C1 segment of cervical spinal cord (tissue), 14 donors: Measurements from ENCODE around the gene ZNF280C.
"Not testable (repeated sequence)": the region's sequence is repeated elsewhere in the genome, so short reads cannot be mapped to it uniquely, and the experiment has no call there.

Source experiments
- DNase-seq, 14 donors: peaks; one replicate each; lab custom pipeline; 2025; lab: John Stamatoyannopoulos, UW

Gene ZNF280C, protein sequence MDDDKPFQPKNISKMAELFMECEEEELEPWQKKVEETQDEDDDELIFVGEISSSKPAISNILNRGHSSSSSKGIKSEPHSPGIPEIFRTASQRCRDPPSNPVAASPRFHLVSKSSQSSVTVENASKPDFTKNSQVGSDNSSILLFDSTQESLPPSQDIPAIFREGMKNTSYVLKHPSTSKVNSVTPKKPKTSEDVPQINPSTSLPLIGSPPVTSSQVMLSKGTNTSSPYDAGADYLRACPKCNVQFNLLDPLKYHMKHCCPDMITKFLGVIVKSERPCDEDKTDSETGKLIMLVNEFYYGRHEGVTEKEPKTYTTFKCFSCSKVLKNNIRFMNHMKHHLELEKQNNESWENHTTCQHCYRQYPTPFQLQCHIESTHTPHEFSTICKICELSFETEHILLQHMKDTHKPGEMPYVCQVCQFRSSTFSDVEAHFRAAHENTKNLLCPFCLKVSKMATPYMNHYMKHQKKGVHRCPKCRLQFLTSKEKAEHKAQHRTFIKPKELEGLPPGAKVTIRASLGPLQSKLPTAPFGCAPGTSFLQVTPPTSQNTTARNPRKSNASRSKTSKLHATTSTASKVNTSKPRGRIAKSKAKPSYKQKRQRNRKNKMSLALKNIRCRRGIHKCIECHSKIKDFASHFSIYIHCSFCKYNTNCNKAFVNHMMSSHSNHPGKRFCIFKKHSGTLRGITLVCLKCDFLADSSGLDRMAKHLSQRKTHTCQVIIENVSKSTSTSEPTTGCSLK

DNA sequence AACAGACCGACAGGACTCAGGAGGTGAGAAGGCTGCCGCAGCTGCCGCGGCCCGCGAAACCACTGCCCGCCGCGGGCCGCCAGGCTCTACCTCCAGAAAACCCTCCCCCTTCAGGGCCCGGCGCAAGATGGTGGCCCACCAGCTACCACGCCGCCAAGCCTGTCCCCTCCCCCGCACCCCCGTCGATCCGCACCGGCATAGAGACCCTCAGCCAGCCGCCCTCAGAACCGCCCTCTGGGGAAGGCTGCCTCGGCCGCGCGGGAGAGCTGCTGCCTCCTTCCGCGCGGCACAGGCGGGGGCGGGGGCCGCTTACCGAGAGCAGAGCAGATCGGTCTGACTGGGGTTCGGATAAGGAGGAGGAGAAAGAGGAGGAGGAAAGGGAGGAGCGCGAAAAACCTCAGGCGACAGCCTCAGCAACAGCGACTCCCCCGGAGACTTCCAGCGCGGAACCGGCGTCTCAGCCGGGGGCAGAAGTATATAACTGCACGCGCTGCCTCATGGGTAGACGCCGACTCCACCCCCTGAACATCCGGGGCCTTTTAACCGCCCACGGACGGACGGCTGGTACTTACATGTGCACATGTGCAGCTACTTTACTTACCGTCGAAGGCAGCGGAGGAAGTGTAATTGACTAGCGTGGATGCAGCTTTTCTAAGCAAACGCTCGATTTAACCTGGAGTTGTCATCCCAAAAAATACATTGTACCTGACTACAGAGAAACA, at the start of gene ZNF280C:
Gene ZNF280C, minus strand, starts transcription at position 451 of the 722 bp plus-strand sequence. CDS start 8,450 bp downstream, outside the sequence.
- DNase-seq, result peak; percentile 4 to 79 (median 60)

DNA sequence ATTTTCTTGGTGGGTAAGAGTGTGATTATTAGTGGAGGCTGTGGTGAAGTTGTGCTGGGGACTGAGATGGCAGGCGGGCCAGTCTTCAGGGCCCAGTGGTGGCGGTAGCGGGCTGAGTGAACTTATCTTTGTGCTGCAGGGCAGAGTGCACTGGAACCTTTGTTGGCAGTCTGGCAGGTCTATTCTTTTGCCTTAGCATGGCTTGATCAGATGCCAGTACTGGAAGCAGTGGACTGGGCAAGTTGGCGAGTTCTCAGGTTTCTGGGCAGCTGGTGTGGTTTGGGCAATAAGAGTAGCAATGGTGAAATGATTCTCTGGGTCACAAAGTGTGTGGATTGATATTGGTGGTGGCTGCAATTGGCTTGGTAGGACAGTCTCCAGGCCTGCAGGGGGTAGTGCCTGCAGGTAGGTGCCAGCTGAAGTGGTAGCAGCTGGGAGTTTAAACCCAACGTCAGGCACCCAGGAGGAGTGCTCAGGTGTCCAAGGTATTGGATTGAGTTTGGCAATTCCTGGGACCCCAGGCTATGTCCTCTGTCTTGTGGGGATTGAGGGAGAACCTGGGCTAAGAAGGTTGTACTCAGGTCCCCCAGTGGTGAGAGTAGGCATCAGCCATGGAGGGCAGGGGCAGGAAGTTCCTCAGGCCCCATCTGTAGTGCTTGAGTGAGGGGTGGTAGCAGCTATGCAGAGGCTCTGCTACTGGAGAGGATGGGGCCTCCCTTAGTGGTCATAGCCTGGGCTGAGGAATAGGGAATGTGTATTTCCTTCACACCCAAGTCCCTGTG, 36.1 kb upstream of the ZNF280C start:
- DNase-seq, result no peak

DNA sequence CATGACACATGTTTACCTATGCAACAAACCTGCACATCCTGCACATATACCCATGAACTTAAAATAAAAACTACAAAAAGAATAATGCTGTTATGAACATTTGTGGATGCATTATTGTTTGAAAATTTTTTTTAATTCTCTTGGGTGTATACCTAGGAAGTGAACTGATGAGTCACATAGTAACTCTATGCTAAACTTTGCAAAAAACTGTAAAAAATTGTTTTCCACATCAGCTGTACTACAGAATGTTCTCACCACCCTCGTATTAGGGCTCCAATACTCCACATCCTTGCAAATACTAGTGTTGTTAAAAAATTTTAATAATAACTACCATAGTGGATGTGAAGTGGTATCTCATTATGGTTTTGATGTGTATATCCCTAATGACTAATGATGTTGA, 33.3 kb upstream of the ZNF280C start:
- DNase-seq, result no peak

DNA sequence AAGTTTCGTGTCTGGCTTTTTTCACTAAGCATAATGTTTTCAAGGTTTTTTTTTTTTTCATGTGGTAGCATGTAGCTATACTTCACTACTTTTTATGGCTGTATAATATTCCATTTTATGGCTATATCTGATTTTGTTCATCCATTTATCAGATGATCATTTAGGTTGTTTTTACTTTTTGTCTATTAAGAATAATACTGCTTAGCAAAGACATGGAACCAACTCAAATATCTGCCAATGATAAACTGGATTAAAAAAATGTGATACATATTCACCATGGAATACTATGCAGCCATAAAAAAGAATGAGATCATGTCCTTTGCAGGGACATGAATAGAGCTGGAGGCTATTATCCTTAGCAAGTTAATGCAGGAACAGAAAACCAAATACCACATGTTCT, 32.7 kb upstream of the ZNF280C start:
- no peak for DNase-seq

DNA sequence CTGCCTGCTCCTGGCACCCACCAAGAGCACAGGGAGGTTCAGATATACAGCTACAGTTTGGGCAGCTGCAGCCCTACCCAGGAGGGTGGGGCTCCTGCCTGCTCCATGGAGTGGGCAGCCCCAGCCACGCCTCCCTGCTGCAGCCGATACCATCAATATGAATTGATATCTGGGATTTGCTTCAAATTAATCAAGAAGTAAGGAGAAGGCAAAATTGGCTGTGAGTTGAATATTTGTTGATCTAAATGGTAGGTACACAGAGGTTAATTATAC, 31.2 kb upstream of the ZNF280C start:
- DNase-seq, result no peak

DNA sequence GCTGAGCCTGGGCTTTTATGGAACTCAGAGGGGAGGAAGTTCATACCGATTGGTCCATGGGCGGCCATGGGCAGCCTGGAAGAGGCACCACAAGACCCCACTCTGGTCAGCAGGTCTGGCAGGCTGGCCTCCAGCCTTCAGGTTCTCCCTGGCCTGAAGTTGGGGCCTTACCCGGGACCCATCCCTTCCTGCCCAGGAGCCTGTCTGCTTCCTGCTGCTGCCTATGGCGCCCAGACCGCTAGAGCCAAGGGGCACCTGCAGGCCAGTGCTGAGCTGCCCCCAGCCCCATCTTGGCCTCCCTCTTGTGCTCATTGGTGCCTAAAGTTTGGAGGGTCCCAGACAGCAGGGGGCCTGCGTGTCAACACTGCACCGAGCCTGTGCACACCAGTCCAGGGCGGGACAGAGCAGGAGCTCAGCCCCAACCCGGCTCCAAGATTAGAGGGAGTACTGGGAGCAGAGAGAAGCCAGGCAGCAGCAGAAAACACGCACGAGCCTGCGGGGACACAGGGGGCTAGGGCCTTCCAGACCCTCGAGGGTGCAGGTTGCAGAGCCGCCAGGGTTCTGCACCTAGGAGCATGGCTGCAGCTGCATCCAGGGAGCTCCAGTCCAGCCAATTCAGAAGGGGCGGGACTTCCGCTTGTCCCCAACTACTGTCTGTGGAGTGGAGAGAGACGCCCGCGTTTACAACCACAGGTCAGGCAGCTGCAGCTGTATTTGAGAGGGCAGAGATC, 30.7 kb upstream of the ZNF280C start:
- no peak for DNase-seq

DNA sequence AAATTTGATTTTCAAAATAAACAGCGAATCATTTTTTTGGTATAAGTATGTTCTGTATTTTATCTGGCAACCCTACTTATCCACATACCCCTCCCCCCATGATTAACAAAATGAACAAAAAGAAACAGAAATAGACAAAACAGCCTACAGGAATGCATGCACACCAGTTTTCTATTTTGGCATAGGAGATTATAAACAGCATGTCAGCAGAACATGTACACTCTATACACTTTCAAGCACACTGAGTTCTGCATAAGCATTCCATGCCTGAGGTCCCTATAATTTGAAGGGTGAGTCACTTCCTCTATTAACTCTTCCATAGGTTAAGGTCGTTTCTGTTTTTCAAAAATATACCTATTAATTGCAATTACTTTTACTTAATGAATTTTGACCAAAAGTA, 28.0 kb upstream of the ZNF280C start:
- no peak for DNase-seq

DNA sequence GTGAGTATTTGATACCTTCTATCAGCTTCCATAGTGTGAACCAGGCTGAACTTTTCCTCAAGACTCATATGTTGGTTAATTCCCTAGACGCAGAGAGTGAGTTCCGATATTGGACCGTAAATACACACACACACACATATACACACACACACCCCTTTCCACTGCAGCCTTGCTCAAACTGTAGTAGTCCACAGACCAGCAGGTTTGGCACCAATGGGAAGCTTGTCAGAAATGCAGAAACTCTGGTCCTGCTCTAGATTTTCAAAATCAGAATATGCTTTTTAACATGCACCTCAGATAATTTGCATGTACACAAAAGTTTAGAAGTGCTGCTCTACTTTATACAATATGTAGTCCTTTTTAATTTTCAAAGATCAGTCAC, 27.6 kb upstream of the ZNF280C start:
- DNase-seq, result no peak

DNA sequence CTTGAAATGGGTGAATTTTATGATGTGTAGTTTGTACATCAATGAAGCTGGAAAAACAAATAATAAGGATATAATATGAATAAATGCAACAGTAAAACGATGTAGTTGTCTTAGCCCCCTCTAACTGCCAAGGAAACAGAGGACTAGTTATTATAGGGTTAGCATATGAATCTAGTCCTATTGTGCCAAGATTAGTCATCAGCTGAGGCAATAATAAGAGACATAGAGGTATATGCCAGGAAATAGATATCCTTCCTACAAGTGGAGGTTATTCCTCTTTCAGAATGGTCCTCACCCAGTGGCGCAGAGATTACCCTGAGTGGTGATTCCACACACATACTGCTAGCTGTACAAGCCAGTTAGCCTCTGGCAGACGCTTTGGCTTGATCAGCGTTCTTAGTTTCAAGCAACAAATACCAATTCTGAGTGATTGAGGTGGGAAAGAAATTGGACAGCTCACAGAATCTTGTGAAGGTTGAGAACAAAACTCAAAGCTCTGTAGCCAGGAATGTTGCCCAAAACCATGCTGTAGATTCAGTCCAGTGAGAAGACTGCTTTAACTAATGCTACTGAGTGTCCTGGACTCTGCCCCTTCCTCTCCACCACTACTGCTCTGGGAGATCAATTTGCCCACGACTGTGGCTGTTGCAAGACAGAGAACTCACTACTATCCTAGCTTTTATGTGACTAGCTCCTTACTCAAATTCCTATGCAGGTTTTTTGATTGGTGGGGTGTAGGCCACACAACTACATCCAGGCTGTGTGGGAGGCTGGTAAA, 27.0 kb upstream of the ZNF280C start:
- no peak for DNase-seq

DNA sequence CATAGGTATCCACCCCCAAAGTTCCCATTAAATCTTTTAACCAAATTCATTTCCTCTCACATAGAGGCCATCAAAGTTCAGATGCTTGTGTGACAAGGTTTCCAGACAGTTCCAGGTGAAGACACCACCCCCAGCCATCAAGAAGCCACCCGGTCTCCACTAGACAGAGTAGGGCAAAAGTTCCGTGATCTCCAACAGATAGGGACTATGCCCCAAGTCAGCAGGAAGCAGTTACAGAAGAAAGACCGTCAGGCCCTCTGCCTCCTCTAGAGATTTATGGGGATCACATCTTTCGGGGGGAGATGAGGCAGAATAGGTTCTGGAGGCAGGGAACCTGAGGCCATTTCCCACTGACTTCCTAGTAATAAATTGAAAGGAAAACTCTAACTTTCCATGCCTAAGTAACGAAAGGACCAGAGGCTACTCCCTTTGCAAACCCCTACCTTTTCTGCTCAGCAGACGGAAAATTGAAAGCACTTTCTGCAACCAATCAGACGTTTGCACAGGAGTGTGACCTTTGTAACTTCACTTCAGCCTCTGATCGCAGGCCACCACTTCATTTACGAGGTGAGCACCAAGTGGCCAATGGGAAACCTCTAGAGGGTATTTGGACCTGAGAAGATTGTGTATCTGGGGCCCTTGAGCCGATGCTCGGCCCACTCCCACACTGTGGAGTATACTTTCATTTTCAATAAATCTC, 18.5 kb upstream of the ZNF280C start:
- no peak for DNase-seq

DNA sequence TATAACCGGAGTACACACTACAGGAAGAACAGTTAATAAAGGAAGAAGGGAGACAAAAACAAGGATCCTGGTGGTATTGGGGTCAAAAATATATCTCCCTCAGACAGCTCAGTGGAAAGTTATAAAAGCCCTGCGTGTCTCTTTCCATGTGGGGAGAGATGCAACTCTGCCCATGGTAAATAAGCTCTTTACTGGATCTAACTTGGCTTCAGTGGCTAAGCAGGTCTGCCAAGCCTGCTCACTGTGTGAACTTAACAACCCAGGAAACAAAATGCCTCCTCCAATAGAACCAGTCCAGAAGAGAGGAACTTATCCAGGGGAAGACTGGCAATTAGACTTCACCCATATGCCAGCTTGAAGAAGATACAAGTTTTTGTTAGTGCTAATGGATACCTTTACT, 17.0 kb upstream of the ZNF280C start:
- DNase-seq, result no peak

DNA sequence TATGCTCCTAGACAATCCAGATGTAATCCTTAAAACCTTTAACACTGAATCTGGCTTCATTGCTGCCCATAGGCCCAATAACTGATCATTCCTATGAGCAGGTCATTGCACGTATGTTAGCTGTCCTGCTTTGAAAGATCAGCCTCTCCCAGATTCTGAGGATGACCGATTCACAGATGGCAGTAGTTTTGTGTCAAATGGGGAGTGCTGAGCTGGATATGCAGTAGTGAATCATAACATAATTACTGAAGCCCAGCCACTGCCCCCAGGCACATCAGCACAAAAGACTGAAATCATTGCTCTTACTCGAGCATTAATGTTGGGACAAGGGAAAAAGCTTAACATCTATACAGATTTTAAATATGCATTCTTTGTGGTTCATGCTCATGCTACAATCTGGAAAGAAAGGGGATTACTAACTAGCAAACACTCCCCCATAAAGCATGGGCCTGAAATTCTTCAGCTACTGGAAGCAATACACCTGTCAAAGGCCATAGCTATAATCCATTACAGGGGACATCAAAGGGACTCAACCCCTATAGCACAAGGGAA, 16.4 kb upstream of the ZNF280C start:
- no peak for DNase-seq

DNA sequence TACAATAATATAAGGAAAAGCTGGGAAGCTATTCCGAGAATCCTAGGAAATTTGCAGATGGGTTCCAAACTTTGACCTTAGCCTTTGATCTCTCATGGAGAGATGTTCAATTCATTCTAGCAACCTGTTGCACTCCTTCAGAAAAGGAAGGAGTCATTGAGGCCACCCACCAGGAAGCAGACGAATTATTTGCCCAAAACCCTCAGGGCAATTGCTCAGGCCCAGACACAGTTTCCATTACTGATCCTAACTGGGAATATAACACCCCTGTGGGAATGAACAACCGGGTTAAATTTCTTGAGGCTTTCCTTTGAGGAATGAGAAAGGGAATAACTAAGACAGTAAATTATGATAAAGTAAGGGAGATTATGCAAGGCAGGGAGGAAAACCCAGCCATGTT, 13.5 kb upstream of the ZNF280C start:
- no peak for DNase-seq

DNA sequence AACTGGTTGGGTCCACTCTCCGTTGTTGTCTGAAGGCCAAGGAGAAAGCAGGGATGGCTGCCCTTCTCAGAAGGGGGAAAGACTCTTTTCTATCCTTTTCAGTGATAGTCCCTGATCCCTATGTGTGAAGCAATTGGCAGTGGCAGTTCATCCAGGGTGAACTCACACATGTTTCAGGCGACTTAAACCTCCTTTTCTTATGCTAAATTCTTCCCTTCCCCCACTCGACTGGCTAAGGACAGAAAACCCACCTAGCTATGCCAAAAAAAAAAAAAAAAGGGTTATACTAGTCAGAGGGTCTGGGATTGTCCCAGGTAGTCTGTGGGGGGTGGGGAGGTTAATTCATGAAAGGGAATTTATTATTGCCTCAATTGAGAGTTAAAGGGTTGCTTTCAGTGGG, 12.2 kb upstream of the ZNF280C start:
- no peak for DNase-seq

DNA sequence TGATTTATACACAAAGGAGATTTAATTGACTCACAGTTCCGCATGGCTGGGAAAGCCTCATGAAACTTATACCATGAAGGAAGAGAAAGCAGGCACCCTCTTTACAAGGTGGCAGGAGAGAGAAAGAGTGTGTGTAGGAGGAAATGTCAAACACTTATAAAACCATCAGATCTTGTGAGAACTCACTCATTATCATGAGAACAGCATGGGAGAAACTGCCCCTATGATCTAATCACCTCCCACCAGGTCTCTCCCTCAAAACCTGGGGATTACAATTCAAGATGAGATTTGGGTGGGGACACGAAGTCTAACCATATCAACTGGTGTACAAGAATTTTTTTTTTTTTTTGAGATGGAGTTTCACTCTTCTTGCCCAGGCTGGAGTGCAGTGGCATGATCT, 3.6 kb upstream of the ZNF280C start:
- not testable (repeated sequence) for DNase-seq

DNA sequence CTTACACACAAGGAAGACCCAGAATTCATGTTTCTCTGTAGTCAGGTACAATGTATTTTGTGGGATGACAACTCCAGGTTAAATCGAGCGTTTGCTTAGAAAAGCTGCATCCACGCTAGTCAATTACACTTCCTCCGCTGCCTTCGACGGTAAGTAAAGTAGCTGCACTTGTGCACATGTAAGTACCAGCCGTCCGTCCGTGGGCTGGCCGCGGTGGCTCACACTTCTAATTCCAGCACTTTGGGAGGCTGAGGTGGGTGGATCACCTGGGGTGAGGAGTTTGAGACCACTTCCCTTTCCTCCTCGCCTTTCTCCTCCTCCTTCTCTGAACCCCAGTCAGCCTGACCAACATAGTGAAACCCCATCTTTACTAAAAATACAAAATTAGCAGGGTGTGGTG, 692 bp upstream of the ZNF280C start:
- DNase-seq, result not testable (repeated sequence)

DNA sequence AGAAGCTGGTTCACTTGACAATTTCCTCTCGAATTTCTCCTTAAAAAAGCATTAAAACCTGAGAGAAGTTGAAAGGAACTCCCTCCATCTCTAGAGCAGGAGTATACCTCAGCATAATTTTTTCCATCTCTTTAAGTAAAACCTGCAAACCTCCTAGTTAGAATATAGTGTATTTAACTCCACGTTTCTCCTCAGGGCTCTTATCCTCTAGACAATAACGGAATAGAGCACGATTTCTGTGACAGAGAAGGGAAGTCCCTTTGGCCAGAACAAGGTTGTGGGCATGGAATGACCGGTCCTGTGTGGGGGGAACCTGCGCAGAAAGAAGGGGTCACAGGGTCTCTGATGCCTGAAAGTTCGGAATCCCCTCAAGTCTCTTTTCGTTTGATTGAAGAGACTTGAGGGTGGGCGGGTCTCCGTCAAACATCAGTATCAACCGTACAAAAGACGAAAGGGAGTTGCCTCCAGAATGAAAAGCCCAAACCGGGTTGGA, 697 bp downstream of the ZNF280C start:
- DNase-seq, result peak in 4 of 14 donors; percentile 0 to 43 (median 13)

DNA sequence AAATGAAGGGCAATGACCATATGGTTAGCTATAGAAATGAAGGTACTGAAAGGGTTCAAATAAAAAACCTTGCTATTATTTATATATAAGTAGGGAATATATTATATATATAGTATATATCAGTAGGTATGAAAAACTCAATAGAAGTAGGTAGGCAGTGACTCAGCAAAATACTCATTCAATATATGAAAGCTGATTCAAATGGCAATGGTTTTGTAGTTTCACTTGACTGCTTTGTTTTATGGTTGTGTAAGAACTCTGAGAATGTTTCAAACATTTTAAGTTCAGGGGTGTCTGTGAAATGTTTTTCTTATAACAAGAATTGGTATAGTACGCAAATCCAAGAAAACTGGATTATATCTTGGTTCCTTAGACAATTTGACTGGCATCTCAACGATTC, 4.1 kb downstream of the ZNF280C start:
- no peak for DNase-seq

DNA sequence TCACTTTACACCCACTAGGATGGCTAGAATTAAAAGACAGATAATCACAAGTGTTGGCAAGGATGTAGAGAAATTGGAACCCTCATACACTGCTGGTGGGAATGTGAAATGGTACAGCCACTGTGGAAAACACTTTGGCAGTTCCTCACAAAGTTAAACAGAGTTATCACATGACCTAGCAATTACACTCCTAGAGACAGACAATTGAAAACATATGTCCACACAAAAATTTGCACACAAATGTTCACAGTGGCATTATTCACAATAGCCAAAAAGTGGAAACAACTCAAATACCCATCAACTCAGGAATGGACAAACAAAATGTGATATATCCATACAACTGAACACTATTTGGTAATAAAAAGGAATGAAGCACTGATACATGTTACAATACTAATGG, 5.7 kb downstream of the ZNF280C start:
- no peak for DNase-seq
